K562 (cell line): Measurements from ENCODE around the gene RXRA. TPM values are rescaled to one million over a fixed set of nuclear protein-coding genes. Genes with fewer than 3 reads are reported as not detected.

Experiments used
- ATAC-seq: fragments of 200-7000 bp; cut with Tn5 transposase; 3 replicates; pipeline ENCODE4 v1.9.1; 2020; ENCODE audit warnings: moderate library complexity
- BruUV-seq: library from RNA; stranded (reverse); fragments of 400-500 nt; replicated peaks from 2 replicates; lab custom pipeline; 2021; lab: Mats Ljungman, UMichigan
- CTCF ChIA-PET: fragments of 300-600 bp; formaldehyde crosslinking; extraction: SDS; loops from one replicate; lab custom pipeline; 2021; ENCODE audit warnings: low intra/inter-chr PET ratio; lab: Yijun Ruan, JAX
- POLR2A ChIA-PET: fragments of 300-600, 350-650 bp; sonication (Branson Sonifier 250); formaldehyde crosslinking; extraction: SDS; loops from one replicate; lab custom pipeline; 2021; ENCODE audit warnings: antibody characterized with exemption, inconsistent platforms; lab: Yijun Ruan, JAX
- DNase-seq, 4 experiments: peaks; one replicate each; pipeline versions ENCODE4 v3.0.0 to v3.0.0-alpha.2; 2011 to 2018; ENCODE audit warnings: low spot score in 3 of 4, mixed read lengths in 3 of 4; ENCODE audit errors: extremely low read depth in 1 of 4
- FAIRE-seq: peaks from 2 replicates; lab custom pipeline; 2011; peaks lifted over from hg19 to GRCh38; lab: Jason Lieb, UNC
- H2AFZ ChIP-seq: 2 replicates; pipeline ENCODE4 v1.6.0; 2011; ENCODE audit warnings: low read depth, low read length, control low read depth, inconsistent platforms
- H3K27ac ChIP-seq: fragments of 200-600 bp; 3 replicates; pipeline ENCODE4 v1.8.0; 2011; ENCODE audit warnings: low read depth, mild to moderate bottlenecking, control low read depth, inconsistent platforms, low read length, moderate library complexity, mixed read lengths; ENCODE audit errors: extremely low read depth
- H3K27me3 ChIP-seq, 2 experiments: fragments of 300-600 bp in 1 of 2; 2 replicates in 1 of 2; 3 replicates in 1 of 2; pipeline versions ENCODE4 v1.6.0 to v1.8.0; 2011; ENCODE audit warnings: inconsistent platforms in 2 of 2, low read length in 2 of 2, mild to moderate bottlenecking in 1 of 2, mixed read lengths in 1 of 2, moderate library complexity in 1 of 2; ENCODE audit not compliant: control insufficient read depth in 2 of 2, insufficient read depth in 2 of 2
- H3K36me3 ChIP-seq: fragments of 300-600 bp; 3 replicates; pipeline ENCODE4 v1.8.0; 2011; ENCODE audit warnings: mild to moderate bottlenecking, low read length, inconsistent platforms; ENCODE audit not compliant: control insufficient read depth, insufficient read depth
- H3K4me1 ChIP-seq, 2 experiments: fragments of 200-600 bp in 1 of 2; replicated peaks in 1 of 2; 2 replicates in 1 of 2; 3 replicates in 1 of 2; pipeline versions ENCODE4 v1.5.1 to v1.8.0; 2011; ENCODE audit warnings: inconsistent platforms in 2 of 2, low read length in 2 of 2, mild to moderate bottlenecking in 1 of 2, mixed read lengths in 1 of 2, moderate library complexity in 1 of 2; ENCODE audit not compliant: control insufficient read depth in 2 of 2, insufficient read depth in 2 of 2
- H3K4me2 ChIP-seq: 2 replicates; pipeline ENCODE4 v1.6.1; 2011; ENCODE audit warnings: low read length, control low read depth, inconsistent platforms, mixed read lengths; ENCODE audit not compliant: insufficient read depth
- H3K4me3 ChIP-seq: fragments of 200-600 bp; sonication (generic), shearing (Covaris generic); 2 replicates; pipeline ENCODE4 v1.5.1; 2016; ENCODE audit warnings: control low read depth, inconsistent platforms
- H3K79me2 ChIP-seq: fragments of 200-600 bp; 3 replicates; pipeline ENCODE4 v1.8.0; 2011; ENCODE audit warnings: low read length, inconsistent platforms; ENCODE audit not compliant: control insufficient read depth, insufficient read depth
- H3K9ac ChIP-seq, 2 experiments: 2 replicates each; pipeline versions ENCODE4 v1.6.0 to v1.6.1; 2011; ENCODE audit warnings: low read depth in 2 of 2, low read length in 2 of 2, control low read depth in 1 of 2, inconsistent platforms in 1 of 2, mild to moderate bottlenecking in 1 of 2, mixed read lengths in 1 of 2; ENCODE audit not compliant: insufficient read depth in 1 of 2
- H3K9me1 ChIP-seq: one replicate; pipeline ENCODE4 v1.6.0; 2011; ENCODE audit warnings: inconsistent platforms, mild to moderate bottlenecking, low read length, moderate library complexity; ENCODE audit not compliant: control insufficient read depth, insufficient read depth
- H3K9me3 ChIP-seq: replicated peaks from 2 replicates; pipeline ENCODE4 v1.5.1; 2011; ENCODE audit warnings: low read depth, low read length, inconsistent platforms; ENCODE audit not compliant: control insufficient read depth, insufficient read depth
- H4K20me1 ChIP-seq: replicated peaks from 2 replicates; pipeline ENCODE4 v1.6.1; 2011; ENCODE audit warnings: low read length, inconsistent platforms, mixed read lengths; ENCODE audit not compliant: control insufficient read depth, insufficient read depth
- C11orf30 ChIP-seq: fragments of 450-650 bp; IDR thresholded peaks from 2 replicates; pipeline ENCODE4 v1.6.1; 2016; ENCODE audit warnings: low read depth, mild to moderate bottlenecking
- DPF2 ChIP-seq: fragments of 450-650 bp; IDR thresholded peaks from 2 replicates; pipeline ENCODE4 v1.6.1; 2016
- FIP1L1 ChIP-seq: fragments of 200-400 bp; formaldehyde crosslinking; IDR thresholded peaks from 2 replicates; pipeline ENCODE4 v1.6.1; 2018; ENCODE audit warnings: mild to moderate bottlenecking, low read depth, low read length; ENCODE audit not compliant: poor library complexity, severe bottlenecking
- HDAC6 ChIP-seq: IDR thresholded peaks from 2 replicates; pipeline ENCODE4 v1.6.1; 2012; ENCODE audit warnings: low read depth, mild to moderate bottlenecking, control low read depth, inconsistent platforms, low read length, moderate library complexity
- HMG20B ChIP-seq: fragments of 250-450 bp; sonication (Bioruptor Pico); IDR thresholded peaks from 2 replicates; pipeline ENCODE4 v1.5.0; 2021; ENCODE audit warnings: mild to moderate bottlenecking
- MBD1 ChIP-seq: fragments of 250-450 bp; sonication (Bioruptor Pico); IDR thresholded peaks from 2 replicates; pipeline ENCODE4 v1.8.0; 2022; ENCODE audit warnings: inconsistent platforms
- MEF2A ChIP-seq: IDR thresholded peaks from 2 replicates; pipeline ENCODE4 v1.6.1; 2011; ENCODE audit warnings: low read depth, mild to moderate bottlenecking, low read length, moderate library complexity; ENCODE audit not compliant: control insufficient read depth
- NEUROD1 ChIP-seq: fragments of 150-350 bp; IDR thresholded peaks from 2 replicates; pipeline ENCODE4 v1.6.1; 2014; ENCODE audit warnings: borderline replicate concordance, low read length, low read depth; ENCODE audit not compliant: partially characterized antibody
- PHF8 ChIP-seq: fragments of 200-600 bp; sonication (generic); IDR thresholded peaks from 2 replicates; pipeline ENCODE4 v1.6.1; 2012; ENCODE audit warnings: mixed run types, mild to moderate bottlenecking, inconsistent platforms, low read length, moderate library complexity, borderline replicate concordance
- RFX5 ChIP-seq: IDR thresholded peaks from 2 replicates; pipeline ENCODE4 v1.6.1; 2011; ENCODE audit warnings: low read depth, mild to moderate bottlenecking, improper control_type of control experiment, low read length
- RNF219 ChIP-seq: fragments of 250-450 bp; sonication (Bioruptor Pico); IDR thresholded peaks from 2 replicates; pipeline ENCODE4 v1.5.0; 2022; ENCODE audit warnings: mild to moderate bottlenecking
- TFAP4 ChIP-seq: sonication (generic); formaldehyde crosslinking; IDR thresholded peaks from 2 replicates; pipeline ENCODE4 v1.8.0; 2022; ENCODE audit warnings: missing genetic modification reagents, mild to moderate bottlenecking, moderate library complexity, borderline replicate concordance
- WGBS: fragments of 100-300 bp; shearing (Covaris generic); methylation state at CpG from one replicate; pipeline ENCODE4 v1.1.6; 2016; ENCODE audit warnings: low coverage, mixed read lengths; ENCODE audit not compliant: insufficient coverage; ENCODE audit errors: missing lambda C conversion rate; 5-methylcytosine and 5-hydroxymethylcytosine counted together
- in situ Hi-C: fragments of 300-500 bp; cut with MboI; formaldehyde crosslinking; loops from 4 replicates; pipeline ENCODE4 v1.15.0; 2018; ENCODE audit warnings: inconsistent platforms, mixed read lengths
- intact Hi-C: fragments of 100-400 bp; cut with micrococcal nuclease; formaldehyde crosslinking; loops from 2 replicates; pipeline ENCODE4 v1.14.2; 2022
- polyA plus RNA-seq, 8 experiments: library from polyadenylated mRNA; depleted of rRNA in 4 of 8; stranded (reverse) in 5 of 8; unstranded in 3 of 8; fragments of >200 nt; fragmentation: Nextera tagmentation in 2 of 8; fragmentation: Illumina TruSeq in 1 of 8; extraction: Ambion mirVana in 2 of 8; extraction: Trizol in 1 of 8; gene quantifications; 2 replicates each; pipeline versions ENCODE4 v1.2.1 to v1.2.3, GENCODE V29; 2011 to 2014; ENCODE audit warnings: inconsistent platforms in 1 of 8, missing spikeins in 1 of 8
- total RNA-seq, 7 experiments: library from RNA; depleted of rRNA in 6 of 7; stranded (reverse); fragments of >200 nt in 6 of 7; fragmentation: Illumina TruSeq in 2 of 7; extraction: Trizol in 2 of 7; gene quantifications; 2 replicates each; pipeline versions ENCODE4 v1.2.1 to v1.2.3, GENCODE V29; 2011 to 2021; ENCODE audit warnings: low replicate concordance in 1 of 7

RXRA gene
- total and polyA plus RNA-seq, 9 of the 15 experiments (the other 6 are each of a cell fraction or from before 2014, with no cell fraction given) = 0.35 to 23.6 (median 4.6) TPM

GRCh38 chr9:134297083-134297410, 29.2 kb upstream of the RXRA start:
- Histone ChIP-seq H3K4me1 (peaks cover 0 to 15% of the 10 kb centered on the region in 2 experiments; a peak in 1 of 5 replicates), H3K27ac (no peak overlapping the region), H2AFZ (no peak overlapping the region), H3K79me2 (no peaks in the 10 kb centered on the region), H3K27me3 (peaks cover 38 to 82% of the 10 kb centered on the region in 2 experiments), H3K9me3 (no peaks in the 10 kb centered on the region), H3K36me3 (no peaks in the 10 kb centered on the region), H3K4me2 (no peak overlapping the region), H4K20me1 (peaks cover 22% of the 10 kb centered on the region)
- 20% methylated on average over 12 of the region's 14 CpGs for WGBS
- POLR2A ChIA-PET = no interaction called here
- ATAC-seq (no peak), DNase-seq (no peak), FAIRE-seq (no peak)
- TF ChIP-seq NEUROD1 = no peak
- no peak for TF ChIP-seq MBD1 (CRISPR knock-in tag)
- TF ChIP-seq DPF2 = no peak
- TF ChIP-seq C11orf30 = no peak
- TF ChIP-seq HMG20B (CRISPR knock-in tag) = no peak
- no peak for TF ChIP-seq MEF2A
- no peak for TF ChIP-seq FIP1L1
- no peak for TF ChIP-seq PHF8
- no peak for TF ChIP-seq HDAC6
- TF ChIP-seq RFX5 = no peak
- no peak for TF ChIP-seq TFAP4 (CRISPR knock-in tag)
- TF ChIP-seq RNF219 (CRISPR knock-in tag) = no peak
- TF ChIP-seq, all 486 proteins: peak for 0
- intact Hi-C loops (no loop called here), in situ Hi-C loops (no loop called here)
- no peaks in the 10 kb centered on the region for H3K9me1 ChIP-seq
- BruUV-seq = no TSS peak
- no peak overlapping the region for H3K4me3 ChIP-seq
- no peak overlapping the region for H3K9ac ChIP-seq
- CTCF ChIA-PET = no interaction called here
